ENCODE results near the gene TTC33. TPM values are rescaled to one million over a fixed set of nuclear protein-coding genes. Genes with fewer than 3 reads are reported as not detected.

Gene TTC33
- total RNA-seq, 1 donor from 2014 or later: 52.5 TPM

DNA sequence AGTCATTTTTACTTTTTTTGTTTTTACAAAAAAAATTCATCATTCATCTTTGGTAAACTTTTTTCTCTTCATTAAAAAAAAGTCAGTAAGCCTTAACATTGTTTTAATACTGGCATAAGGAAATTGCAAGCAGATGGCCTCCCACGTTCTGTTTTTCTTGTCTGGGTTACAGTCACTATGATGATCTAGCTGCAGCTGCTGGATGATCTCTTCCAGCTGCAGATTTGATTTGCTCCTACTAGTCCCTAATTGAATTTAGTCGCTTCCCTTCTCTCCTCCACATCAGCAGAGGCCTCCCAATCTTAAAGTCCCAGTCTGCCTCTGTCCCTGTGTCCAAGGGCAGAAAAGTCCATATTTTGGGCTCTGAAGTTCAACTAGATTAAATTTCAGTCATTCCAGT lies 182.8 kb downstream of the TTC33 start:
- no peaks in the 10 kb centered on the region for H3K9me3 ChIP-seq (ENCODE audit: low read depth)
- TF ChIP-seq EZH2phosphoT487 (IDR thresholded peaks at IDR 0.05): no peak
- TF ChIP-seq, protein P1, sequence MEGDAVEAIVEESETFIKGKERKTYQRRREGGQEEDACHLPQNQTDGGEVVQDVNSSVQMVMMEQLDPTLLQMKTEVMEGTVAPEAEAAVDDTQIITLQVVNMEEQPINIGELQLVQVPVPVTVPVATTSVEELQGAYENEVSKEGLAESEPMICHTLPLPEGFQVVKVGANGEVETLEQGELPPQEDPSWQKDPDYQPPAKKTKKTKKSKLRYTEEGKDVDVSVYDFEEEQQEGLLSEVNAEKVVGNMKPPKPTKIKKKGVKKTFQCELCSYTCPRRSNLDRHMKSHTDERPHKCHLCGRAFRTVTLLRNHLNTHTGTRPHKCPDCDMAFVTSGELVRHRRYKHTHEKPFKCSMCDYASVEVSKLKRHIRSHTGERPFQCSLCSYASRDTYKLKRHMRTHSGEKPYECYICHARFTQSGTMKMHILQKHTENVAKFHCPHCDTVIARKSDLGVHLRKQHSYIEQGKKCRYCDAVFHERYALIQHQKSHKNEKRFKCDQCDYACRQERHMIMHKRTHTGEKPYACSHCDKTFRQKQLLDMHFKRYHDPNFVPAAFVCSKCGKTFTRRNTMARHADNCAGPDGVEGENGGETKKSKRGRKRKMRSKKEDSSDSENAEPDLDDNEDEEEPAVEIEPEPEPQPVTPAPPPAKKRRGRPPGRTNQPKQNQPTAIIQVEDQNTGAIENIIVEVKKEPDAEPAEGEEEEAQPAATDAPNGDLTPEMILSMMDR (IDR thresholded peaks at IDR 0.05): no peak
- no peak for TF ChIP-seq EZH2 (IDR thresholded peaks at IDR 0.05)
- no peaks in the 10 kb centered on the region for H3K79me2 ChIP-seq (ENCODE audit: low read depth)
- H3K36me3 ChIP-seq: no peaks in the 10 kb centered on the region
- H3K9ac ChIP-seq: no peak overlapping the region
- peaks cover 2% of the 10 kb centered on the region for H3K27me3 Mint-ChIP-seq (ENCODE audit: insufficient read depth, low read depth)
- no peaks in the 10 kb centered on the region for H3F3A ChIP-seq (ENCODE audit: low read depth)
- no peak overlapping the region for H3K4me3 ChIP-seq
- H3K4me2 ChIP-seq: no peak overlapping the region
- no peaks in the 10 kb centered on the region for H4K20me1 ChIP-seq (ENCODE audit: low read depth)
- no peaks in the 10 kb centered on the region for H3K4me1 Mint-ChIP-seq
- no peak overlapping the region for H2AFZ ChIP-seq (replicated peaks)
- H3K36me3 Mint-ChIP-seq: no peaks in the 10 kb centered on the region
- no peak overlapping the region for H3K27ac Mint-ChIP-seq
- H3K9me3 Mint-ChIP-seq: no peaks in the 10 kb centered on the region
- no peak for DNase-seq (ENCODE audit: low spot score)
- H3K27ac ChIP-seq: no peak overlapping the region
- H3K4me1 ChIP-seq: no peaks in the 10 kb centered on the region
- no peaks in the 10 kb centered on the region for H3K27me3 ChIP-seq
- H3K4me3 Mint-ChIP-seq: no peak overlapping the region

DNA sequence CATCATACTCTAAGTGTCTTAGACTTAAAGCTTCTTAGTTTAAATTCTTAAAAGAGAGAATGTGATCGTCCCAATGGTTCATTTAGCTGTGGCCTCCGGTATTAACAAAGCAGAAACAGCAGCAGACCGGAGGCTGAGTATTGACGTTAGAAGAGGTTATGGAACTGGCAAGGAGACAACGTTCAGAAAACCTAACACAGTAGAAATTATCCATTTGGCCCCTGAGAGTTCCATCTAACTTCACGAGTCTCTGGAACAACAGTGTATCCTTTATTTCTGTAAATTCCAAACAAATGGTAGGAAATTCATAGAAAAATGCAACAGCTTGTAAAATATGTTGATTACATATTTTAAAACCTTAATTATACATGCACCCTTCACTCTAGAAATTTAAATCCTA lies 183.4 kb downstream of the TTC33 start:
- no peaks in the 10 kb centered on the region for H3K36me3 ChIP-seq
- no peaks in the 10 kb centered on the region for H3K4me1 ChIP-seq
- DNase-seq (ENCODE audit: low spot score): no peak
- TF ChIP-seq, protein P1 (IDR thresholded peaks at IDR 0.05): no peak
- TF ChIP-seq EZH2phosphoT487 (IDR thresholded peaks at IDR 0.05): no peak
- TF ChIP-seq EZH2 (IDR thresholded peaks at IDR 0.05): no peak
- H3K27me3 Mint-ChIP-seq (ENCODE audit: insufficient read depth, low read depth): peaks cover 2% of the 10 kb centered on the region
- H3K4me1 Mint-ChIP-seq: no peaks in the 10 kb centered on the region
- no peaks in the 10 kb centered on the region for H3K27me3 ChIP-seq
- H3K36me3 Mint-ChIP-seq: no peaks in the 10 kb centered on the region
- no peaks in the 10 kb centered on the region for H3K9me3 Mint-ChIP-seq
- H3K9me3 ChIP-seq (ENCODE audit: low read depth): no peaks in the 10 kb centered on the region
- no peak overlapping the region for H3K9ac ChIP-seq
- no peak overlapping the region for H2AFZ ChIP-seq (replicated peaks)
- no peak overlapping the region for H3K4me2 ChIP-seq
- no peaks in the 10 kb centered on the region for H3K79me2 ChIP-seq (ENCODE audit: low read depth)
- H3K4me3 ChIP-seq: no peak overlapping the region
- H3K27ac Mint-ChIP-seq: no peak overlapping the region
- H4K20me1 ChIP-seq (ENCODE audit: low read depth): no peaks in the 10 kb centered on the region
- H3K4me3 Mint-ChIP-seq: no peak overlapping the region
- H3F3A ChIP-seq (ENCODE audit: low read depth): no peaks in the 10 kb centered on the region
- no peak overlapping the region for H3K27ac ChIP-seq

DNA sequence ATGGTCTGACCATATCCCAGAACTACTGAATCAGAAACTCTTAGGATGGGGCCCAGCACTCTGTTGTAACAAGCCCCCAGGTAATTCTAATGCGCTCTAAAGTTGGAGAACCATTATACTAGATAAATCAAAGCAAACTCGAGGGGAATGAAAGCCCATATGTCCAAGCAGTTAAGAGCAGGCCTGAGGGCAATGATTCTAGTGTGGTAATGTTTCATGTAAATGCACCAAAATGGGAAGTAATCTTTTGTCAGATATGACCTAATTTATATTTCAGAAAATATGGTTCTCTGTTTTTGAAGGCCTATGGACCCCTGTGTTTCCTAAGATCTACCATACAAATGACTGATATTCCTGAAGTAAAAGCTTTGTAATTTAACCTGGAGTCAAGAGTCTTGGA lies 184.0 kb downstream of the TTC33 start:
- Histone ChIP-seq H3K27ac (no peak overlapping the region), H3K79me2 (ENCODE audit: low read depth) (no peaks in the 10 kb centered on the region), H3K4me3 (no peak overlapping the region), H3K9me3 (ENCODE audit: low read depth) (no peaks in the 10 kb centered on the region), H2AFZ (replicated peaks) (no peak overlapping the region), H3K4me1 (no peaks in the 10 kb centered on the region), H3K36me3 (no peaks in the 10 kb centered on the region), H4K20me1 (ENCODE audit: low read depth) (no peaks in the 10 kb centered on the region), H3K9ac (no peak overlapping the region), H3F3A (ENCODE audit: low read depth) (no peaks in the 10 kb centered on the region), H3K4me2 (no peak overlapping the region), H3K27me3 (no peaks in the 10 kb centered on the region)
- no peaks in the 10 kb centered on the region for H3K4me1 Mint-ChIP-seq
- DNase-seq (ENCODE audit: low spot score): no peak
- H3K4me3 Mint-ChIP-seq: no peak overlapping the region
- H3K36me3 Mint-ChIP-seq: no peaks in the 10 kb centered on the region
- no peak overlapping the region for H3K27ac Mint-ChIP-seq
- H3K27me3 Mint-ChIP-seq (ENCODE audit: insufficient read depth, low read depth): peaks cover 2% of the 10 kb centered on the region
- no peaks in the 10 kb centered on the region for H3K9me3 Mint-ChIP-seq
- TF ChIP-seq, protein P1 (IDR thresholded peaks at IDR 0.05): no peak
- TF ChIP-seq EZH2phosphoT487 (IDR thresholded peaks at IDR 0.05) (no peak), EZH2 (IDR thresholded peaks at IDR 0.05) (no peak)
